GM23338 (cell line): ENCODE results near the gene BCR. TPM values are rescaled to one million over a fixed set of nuclear protein-coding genes. Genes with fewer than 3 reads are reported as not detected.

Experiments
- CREB1 ChIP-seq: fragments of 250-450 bp; sonication (Bioruptor Pico); IDR thresholded peaks from 2 replicates; pipeline ENCODE4 v1.5.0; 2020; ENCODE audit warnings: low read depth, mild to moderate bottlenecking, moderate library complexity
- EZH2 ChIP-seq: fragments of 200-600 bp; sonication (generic); IDR thresholded peaks from one replicate; pipeline ENCODE4 v1.8.0; 2017; ENCODE audit warnings: antibody characterized with exemption, mild to moderate bottlenecking, low read depth; ENCODE audit not compliant: unreplicated experiment
- EZH2phosphoT487 ChIP-seq: fragments of 200-600 bp; sonication (generic); IDR thresholded peaks from one replicate; pipeline ENCODE4 v1.8.1; 2018; ENCODE audit warnings: antibody characterized with exemption; ENCODE audit not compliant: unreplicated experiment
- NANOG ChIP-seq: IDR thresholded peaks from 2 replicates; pipeline ENCODE4 v1.6.1; 2016; ENCODE audit warnings: antibody characterized with exemption, borderline replicate concordance
- POLR2AphosphoS5 ChIP-seq: IDR thresholded peaks from 2 replicates; pipeline ENCODE4 v1.6.1; 2016; ENCODE audit warnings: antibody characterized with exemption, low read depth
- ZNF331 ChIP-seq: fragments of 250-450 bp; sonication (Bioruptor Pico); IDR thresholded peaks from 2 replicates; pipeline ENCODE4 v1.5.0; 2020; ENCODE audit warnings: low read depth, mild to moderate bottlenecking, moderate library complexity
- polyA plus RNA-seq: library from polyadenylated mRNA; unstranded; fragments of >200 nt; fragmentation: Nextera tagmentation; extraction: Ambion mirVana; gene quantifications from 2 replicates; pipeline ENCODE4 v1.2.1, GENCODE V29; 2016
- total RNA-seq: library from RNA; depleted of rRNA; stranded (reverse); fragments of >200 nt; shearing (Covaris generic); gene quantifications from 2 replicates; pipeline ENCODE4 v1.2.3, GENCODE V29; 2014
- TF ChIP-seq, protein P1 (sequence below): fragments of 250-450 bp; sonication (Bioruptor Pico); IDR thresholded peaks from 2 replicates; pipeline ENCODE4 v1.5.0; 2020; ENCODE audit warnings: mild to moderate bottlenecking, moderate library complexity
- TF ChIP-seq, protein P2 (sequence below): IDR thresholded peaks from one replicate; pipeline ENCODE4 v1.6.1; 2018; ENCODE audit warnings: antibody characterized with exemption; ENCODE audit not compliant: unreplicated experiment
- TF ChIP-seq, protein P3 (sequence below), 2 experiments: fragments of 200-600 bp in 1 of 2; sonication (generic) in 1 of 2; conservative IDR thresholded peaks; 2 replicates each; pipeline versions ENCODE4 v1.5.1 to v1.6.1; 2016 to 2017; ENCODE audit warnings: antibody characterized with exemption in 2 of 2, low read depth in 2 of 2, mild to moderate bottlenecking in 2 of 2, moderate library complexity in 1 of 2

The BCR gene
- total and polyA plus RNA-seq, 2 experiments from 2014 or later = 17.7 to 121 TPM

DNA sequence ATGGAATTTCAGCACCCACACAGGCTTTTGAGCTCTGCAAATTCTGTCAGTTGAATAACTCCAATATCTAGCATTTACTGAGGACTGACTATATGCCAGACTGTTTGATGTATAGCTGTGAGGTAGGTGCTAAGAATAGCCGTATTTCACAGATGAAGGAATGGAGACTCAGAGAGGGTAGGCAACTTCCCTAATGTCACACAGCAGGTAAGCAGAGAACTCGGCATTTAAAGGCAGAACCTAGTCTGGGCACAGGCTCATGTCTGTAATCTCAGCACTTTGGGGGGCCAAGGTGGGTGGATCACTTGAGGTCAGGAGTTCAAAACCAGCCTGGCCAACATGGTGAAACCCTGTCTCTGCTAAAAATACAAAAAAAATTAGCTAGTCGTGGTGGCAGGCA, 184.1 kb downstream of the BCR start (continued):
- TF ChIP-seq, protein P1, sequence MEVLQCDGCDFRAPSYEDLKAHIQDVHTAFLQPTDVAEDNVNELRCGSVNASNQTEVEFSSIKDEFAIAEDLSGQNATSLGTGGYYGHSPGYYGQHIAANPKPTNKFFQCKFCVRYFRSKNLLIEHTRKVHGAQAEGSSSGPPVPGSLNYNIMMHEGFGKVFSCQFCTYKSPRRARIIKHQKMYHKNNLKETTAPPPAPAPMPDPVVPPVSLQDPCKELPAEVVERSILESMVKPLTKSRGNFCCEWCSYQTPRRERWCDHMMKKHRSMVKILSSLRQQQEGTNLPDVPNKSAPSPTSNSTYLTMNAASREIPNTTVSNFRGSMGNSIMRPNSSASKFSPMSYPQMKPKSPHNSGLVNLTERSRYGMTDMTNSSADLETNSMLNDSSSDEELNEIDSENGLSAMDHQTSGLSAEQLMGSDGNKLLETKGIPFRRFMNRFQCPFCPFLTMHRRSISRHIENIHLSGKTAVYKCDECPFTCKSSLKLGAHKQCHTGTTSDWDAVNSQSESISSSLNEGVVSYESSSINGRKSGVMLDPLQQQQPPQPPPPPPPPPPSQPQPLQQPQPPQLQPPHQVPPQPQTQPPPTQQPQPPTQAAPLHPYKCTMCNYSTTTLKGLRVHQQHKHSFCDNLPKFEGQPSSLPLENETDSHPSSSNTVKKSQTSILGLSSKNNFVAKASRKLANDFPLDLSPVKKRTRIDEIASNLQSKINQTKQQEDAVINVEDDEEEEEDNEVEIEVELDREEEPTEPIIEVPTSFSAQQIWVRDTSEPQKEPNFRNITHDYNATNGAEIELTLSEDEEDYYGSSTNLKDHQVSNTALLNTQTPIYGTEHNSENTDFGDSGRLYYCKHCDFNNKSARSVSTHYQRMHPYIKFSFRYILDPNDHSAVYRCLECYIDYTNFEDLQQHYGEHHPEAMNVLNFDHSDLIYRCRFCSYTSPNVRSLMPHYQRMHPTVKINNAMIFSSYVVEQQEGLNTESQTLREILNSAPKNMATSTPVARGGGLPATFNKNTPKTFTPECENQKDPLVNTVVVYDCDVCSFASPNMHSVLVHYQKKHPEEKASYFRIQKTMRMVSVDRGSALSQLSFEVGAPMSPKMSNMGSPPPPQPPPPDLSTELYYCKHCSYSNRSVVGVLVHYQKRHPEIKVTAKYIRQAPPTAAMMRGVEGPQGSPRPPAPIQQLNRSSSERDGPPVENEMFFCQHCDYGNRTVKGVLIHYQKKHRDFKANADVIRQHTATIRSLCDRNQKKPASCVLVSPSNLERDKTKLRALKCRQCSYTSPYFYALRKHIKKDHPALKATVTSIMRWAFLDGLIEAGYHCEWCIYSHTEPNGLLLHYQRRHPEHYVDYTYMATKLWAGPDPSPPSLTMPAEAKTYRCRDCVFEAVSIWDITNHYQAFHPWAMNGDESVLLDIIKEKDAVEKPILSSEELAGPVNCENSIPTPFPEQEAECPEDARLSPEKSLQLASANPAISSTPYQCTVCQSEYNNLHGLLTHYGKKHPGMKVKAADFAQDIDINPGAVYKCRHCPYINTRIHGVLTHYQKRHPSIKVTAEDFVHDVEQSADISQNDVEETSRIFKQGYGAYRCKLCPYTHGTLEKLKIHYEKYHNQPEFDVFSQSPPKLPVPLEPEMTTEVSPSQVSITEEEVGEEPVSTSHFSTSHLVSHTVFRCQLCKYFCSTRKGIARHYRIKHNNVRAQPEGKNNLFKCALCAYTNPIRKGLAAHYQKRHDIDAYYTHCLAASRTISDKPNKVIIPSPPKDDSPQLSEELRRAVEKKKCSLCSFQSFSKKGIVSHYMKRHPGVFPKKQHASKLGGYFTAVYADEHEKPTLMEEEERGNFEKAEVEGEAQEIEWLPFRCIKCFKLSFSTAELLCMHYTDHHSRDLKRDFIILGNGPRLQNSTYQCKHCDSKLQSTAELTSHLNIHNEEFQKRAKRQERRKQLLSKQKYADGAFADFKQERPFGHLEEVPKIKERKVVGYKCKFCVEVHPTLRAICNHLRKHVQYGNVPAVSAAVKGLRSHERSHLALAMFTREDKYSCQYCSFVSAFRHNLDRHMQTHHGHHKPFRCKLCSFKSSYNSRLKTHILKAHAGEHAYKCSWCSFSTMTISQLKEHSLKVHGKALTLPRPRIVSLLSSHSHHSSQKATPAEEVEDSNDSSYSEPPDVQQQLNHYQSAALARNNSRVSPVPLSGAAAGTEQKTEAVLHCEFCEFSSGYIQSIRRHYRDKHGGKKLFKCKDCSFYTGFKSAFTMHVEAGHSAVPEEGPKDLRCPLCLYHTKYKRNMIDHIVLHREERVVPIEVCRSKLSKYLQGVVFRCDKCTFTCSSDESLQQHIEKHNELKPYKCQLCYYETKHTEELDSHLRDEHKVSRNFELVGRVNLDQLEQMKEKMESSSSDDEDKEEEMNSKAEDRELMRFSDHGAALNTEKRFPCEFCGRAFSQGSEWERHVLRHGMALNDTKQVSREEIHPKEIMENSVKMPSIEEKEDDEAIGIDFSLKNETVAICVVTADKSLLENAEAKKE = no peak
- TF ChIP-seq EZH2 (no peak), EZH2phosphoT487 (no peak), CREB1 (CRISPR knock-in tag) (no peak), NANOG (no peak), ZNF331 (no peak), POLR2AphosphoS5 (no peak)
- TF ChIP-seq, protein P2, sequence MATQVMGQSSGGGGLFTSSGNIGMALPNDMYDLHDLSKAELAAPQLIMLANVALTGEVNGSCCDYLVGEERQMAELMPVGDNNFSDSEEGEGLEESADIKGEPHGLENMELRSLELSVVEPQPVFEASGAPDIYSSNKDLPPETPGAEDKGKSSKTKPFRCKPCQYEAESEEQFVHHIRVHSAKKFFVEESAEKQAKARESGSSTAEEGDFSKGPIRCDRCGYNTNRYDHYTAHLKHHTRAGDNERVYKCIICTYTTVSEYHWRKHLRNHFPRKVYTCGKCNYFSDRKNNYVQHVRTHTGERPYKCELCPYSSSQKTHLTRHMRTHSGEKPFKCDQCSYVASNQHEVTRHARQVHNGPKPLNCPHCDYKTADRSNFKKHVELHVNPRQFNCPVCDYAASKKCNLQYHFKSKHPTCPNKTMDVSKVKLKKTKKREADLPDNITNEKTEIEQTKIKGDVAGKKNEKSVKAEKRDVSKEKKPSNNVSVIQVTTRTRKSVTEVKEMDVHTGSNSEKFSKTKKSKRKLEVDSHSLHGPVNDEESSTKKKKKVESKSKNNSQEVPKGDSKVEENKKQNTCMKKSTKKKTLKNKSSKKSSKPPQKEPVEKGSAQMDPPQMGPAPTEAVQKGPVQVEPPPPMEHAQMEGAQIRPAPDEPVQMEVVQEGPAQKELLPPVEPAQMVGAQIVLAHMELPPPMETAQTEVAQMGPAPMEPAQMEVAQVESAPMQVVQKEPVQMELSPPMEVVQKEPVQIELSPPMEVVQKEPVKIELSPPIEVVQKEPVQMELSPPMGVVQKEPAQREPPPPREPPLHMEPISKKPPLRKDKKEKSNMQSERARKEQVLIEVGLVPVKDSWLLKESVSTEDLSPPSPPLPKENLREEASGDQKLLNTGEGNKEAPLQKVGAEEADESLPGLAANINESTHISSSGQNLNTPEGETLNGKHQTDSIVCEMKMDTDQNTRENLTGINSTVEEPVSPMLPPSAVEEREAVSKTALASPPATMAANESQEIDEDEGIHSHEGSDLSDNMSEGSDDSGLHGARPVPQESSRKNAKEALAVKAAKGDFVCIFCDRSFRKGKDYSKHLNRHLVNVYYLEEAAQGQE = no peak
- TF ChIP-seq, protein P3, sequence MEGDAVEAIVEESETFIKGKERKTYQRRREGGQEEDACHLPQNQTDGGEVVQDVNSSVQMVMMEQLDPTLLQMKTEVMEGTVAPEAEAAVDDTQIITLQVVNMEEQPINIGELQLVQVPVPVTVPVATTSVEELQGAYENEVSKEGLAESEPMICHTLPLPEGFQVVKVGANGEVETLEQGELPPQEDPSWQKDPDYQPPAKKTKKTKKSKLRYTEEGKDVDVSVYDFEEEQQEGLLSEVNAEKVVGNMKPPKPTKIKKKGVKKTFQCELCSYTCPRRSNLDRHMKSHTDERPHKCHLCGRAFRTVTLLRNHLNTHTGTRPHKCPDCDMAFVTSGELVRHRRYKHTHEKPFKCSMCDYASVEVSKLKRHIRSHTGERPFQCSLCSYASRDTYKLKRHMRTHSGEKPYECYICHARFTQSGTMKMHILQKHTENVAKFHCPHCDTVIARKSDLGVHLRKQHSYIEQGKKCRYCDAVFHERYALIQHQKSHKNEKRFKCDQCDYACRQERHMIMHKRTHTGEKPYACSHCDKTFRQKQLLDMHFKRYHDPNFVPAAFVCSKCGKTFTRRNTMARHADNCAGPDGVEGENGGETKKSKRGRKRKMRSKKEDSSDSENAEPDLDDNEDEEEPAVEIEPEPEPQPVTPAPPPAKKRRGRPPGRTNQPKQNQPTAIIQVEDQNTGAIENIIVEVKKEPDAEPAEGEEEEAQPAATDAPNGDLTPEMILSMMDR (conservative IDR thresholded peaks at IDR 0.05; ENCODE audit: low read depth in 2 of 2) = no peak
